Measurements from ENCODE around the gene HOTAIR. TPM values are rescaled to one million over a fixed set of nuclear protein-coding genes. Genes with fewer than 3 reads are reported as not detected.

The HOTAIR gene
- total RNA-seq, 1 experiment from 2014 or later: 3.5 TPM

DNA sequence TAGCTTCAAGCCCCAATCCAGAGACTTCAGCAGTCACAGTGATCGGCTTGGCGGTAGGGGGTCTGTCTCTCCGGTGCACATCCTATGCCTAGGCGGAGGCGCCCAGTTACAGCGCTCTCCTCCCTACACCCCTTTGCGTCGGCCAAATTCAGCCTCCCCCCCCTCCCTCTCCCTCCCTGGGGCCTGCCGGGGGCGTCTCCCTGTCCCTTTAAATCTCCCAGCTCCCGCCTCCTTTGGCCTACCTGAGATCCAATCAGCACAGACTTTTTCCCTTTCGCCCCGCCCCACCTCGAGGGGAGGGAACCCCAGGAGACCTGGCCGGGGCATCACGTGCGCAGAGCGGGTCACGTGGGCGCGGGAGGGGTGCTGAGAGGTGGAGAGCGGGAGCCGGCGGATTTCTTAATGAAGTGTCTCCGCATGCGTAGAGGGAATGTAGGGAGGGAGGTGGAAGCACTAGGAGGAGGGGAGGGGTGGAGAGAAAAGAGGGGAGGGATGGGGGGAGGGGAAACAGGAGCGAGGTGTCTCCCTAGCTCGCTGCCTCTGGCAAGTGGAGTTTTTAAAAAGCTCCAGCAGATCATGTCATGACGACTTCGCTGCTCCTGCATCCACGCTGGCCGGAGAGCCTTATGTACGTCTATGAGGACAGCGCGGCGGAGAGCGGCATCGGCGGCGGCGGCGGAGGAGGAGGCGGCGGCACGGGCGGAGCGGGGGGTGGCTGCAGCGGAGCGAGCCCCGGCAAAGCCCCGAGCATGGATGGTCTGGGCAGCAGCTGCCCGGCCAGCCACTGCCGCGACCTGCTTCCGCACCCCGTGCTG is 36.2 kb downstream of the HOTAIR start, which contains the start of gene HOXC13:
Gene HOXC13, plus strand, starts transcription at position 506 of the 815 bp plus-strand sequence. Its CDS starts 76 bp downstream, at position 582.
- Histone ChIP-seq H3K9ac (ENCODE audit: low read length) (peak within 1 kb of the TSS; percentile 66), H2AFZ (ENCODE audit: low read length) (peak within 1 kb of the TSS; percentile 84)
- BruUV-seq (replicated peaks): no TSS peak

DNA sequence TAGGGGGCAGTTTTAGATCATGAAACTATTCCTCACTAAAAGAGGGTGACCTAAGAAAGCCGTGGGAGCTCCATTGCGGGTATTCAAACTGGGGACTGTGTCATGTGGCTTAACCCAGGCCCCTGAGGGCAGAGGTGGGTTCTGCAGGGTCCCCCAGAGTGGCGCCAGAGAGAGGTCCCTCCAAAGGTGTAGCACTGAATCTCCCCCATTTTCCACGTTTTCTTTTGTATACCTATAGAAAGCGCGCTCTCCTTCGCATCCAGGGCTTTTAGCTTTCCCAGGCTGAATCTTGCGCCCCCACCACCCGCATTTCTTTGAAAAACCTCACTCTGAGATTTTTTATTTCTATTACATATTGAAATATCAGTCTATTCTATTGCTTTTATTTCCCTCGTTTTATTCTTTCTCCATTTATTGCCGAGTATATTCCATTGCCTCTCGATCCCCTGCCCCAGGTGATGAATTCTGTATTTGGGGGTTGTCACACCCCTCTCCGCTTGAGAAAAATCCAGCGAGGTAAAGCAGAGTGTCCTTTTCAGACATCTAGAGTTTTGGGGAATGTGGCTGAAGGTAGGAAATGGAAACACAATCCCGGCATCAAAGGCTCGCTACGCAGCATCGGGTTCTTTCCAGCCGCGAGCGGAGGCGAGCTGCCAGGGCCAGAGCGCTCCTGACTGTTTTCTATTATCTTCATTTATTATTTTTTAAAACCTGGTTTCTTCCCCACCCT is 37.0 kb downstream of the HOTAIR start:
- DNase-seq (no peak), ATAC-seq (no peak)
- H3K4me2 ChIP-seq (ENCODE audit: low read length): peak overlapping the region; percentile 36
- TF ChIP-seq EZH2phosphoT487 (IDR thresholded peaks at IDR 0.05; ENCODE audit: borderline replicate concordance, low read length) (no peak), EZH2 (IDR thresholded peaks at IDR 0.05; ENCODE audit: low read length, unreplicated experiment) (no peak)
- TF ChIP-seq, protein P1, sequence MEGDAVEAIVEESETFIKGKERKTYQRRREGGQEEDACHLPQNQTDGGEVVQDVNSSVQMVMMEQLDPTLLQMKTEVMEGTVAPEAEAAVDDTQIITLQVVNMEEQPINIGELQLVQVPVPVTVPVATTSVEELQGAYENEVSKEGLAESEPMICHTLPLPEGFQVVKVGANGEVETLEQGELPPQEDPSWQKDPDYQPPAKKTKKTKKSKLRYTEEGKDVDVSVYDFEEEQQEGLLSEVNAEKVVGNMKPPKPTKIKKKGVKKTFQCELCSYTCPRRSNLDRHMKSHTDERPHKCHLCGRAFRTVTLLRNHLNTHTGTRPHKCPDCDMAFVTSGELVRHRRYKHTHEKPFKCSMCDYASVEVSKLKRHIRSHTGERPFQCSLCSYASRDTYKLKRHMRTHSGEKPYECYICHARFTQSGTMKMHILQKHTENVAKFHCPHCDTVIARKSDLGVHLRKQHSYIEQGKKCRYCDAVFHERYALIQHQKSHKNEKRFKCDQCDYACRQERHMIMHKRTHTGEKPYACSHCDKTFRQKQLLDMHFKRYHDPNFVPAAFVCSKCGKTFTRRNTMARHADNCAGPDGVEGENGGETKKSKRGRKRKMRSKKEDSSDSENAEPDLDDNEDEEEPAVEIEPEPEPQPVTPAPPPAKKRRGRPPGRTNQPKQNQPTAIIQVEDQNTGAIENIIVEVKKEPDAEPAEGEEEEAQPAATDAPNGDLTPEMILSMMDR (conservative IDR thresholded peaks at IDR 0.05; ENCODE audit: low read depth, low read length): no peak
- H3K36me3 ChIP-seq (ENCODE audit: low read depth, low read length): no peaks in the 10 kb centered on the region
- H3F3A ChIP-seq (ENCODE audit: low read length, unreplicated experiment): no peaks in the 10 kb centered on the region
- no peaks in the 10 kb centered on the region for H4K20me1 ChIP-seq (ENCODE audit: low read length)
- no peaks in the 10 kb centered on the region for H3K9me3 ChIP-seq (ENCODE audit: low read length)
- peak overlapping the region; percentile 31 for H2AFZ ChIP-seq (ENCODE audit: low read length)
- H3K4me1 ChIP-seq (ENCODE audit: insufficient read depth, low read length): peaks cover 22% of the 10 kb centered on the region
- TSS peak; percentile 27 for BruUV-seq (replicated peaks)
- no peak overlapping the region for H3K27ac ChIP-seq (ENCODE audit: low read length)
- no peaks in the 10 kb centered on the region for H3K27me3 ChIP-seq (ENCODE audit: low read length)
- ChIA-PET CTCF (interaction anchor here (0.5 to 0.6 kb wide), 3 partner anchors 52 to 432 kb away, joined by 3 to 4 read pairs (median 3); no protein-coding TSS in a partner anchor), POLR2A (ENCODE audit: unreplicated experiment) (interaction anchor here (0.8 kb wide), 1 partner anchor 111 kb away, joined by 5 read pairs; no protein-coding TSS in a partner anchor)
- peaks cover 39% of the 10 kb centered on the region for H3K79me2 ChIP-seq (ENCODE audit: low read length)
- H3K4me3 ChIP-seq (ENCODE audit: low read length): peak overlapping the region; percentile 87; the same call in 1 of the 2 replicates
- H3K9me2 ChIP-seq (replicated peaks; ENCODE audit: low read length): no peaks in the 10 kb centered on the region
- intact Hi-C loops (cut with micrococcal nuclease): loop anchor here (1.0 kb wide), 2 partner anchors 167 to 210 kb away; partner anchors contain the start of gene CALCOCO1
- H3K9ac ChIP-seq (ENCODE audit: low read length): no peak overlapping the region

More for the DNA sequence above, 36.2 kb downstream of the HOTAIR start, which contains the start of gene HOXC13:
- Histone ChIP-seq H3K4me2 (ENCODE audit: low read length) (peak within 1 kb of the TSS; percentile 89), H3K79me2 (ENCODE audit: low read length) (peaks cover 47% of the 10 kb centered on the region), H3K27ac (ENCODE audit: low read length) (no peak within 1 kb of the TSS), H3K4me3 (ENCODE audit: low read length) (peak within 1 kb of the TSS; percentile 87), H3K4me1 (ENCODE audit: insufficient read depth, low read length) (peaks cover 25% of the 10 kb centered on the region), H3F3A (ENCODE audit: low read length, unreplicated experiment) (no peaks in the 10 kb centered on the region), H3K27me3 (ENCODE audit: low read length) (no peaks in the 10 kb centered on the region), H4K20me1 (ENCODE audit: low read length) (no peaks in the 10 kb centered on the region), H3K36me3 (ENCODE audit: low read depth, low read length) (no peaks in the 10 kb centered on the region), H3K9me3 (ENCODE audit: low read length) (no peaks in the 10 kb centered on the region), H3K9me2 (replicated peaks; ENCODE audit: low read length) (no peaks in the 10 kb centered on the region)
- intact Hi-C loops (cut with micrococcal nuclease): loop anchor here (1.0 kb wide), 3 partner anchors 168 to 211 kb away; partner anchors contain the start of gene CALCOCO1
- POLR2A ChIA-PET (ENCODE audit: unreplicated experiment): interaction anchor here (0.6 to 0.8 kb wide), 2 partner anchors 9 to 111 kb away, joined by 4 to 5 read pairs; no protein-coding TSS in a partner anchor
- CTCF ChIA-PET: interaction anchor here (0.5 to 0.6 kb wide), 4 partner anchors 51 to 432 kb away, joined by 3 to 5 read pairs (median 4); no protein-coding TSS in a partner anchor
- TF ChIP-seq, protein P1 (conservative IDR thresholded peaks at IDR 0.05; ENCODE audit: low read depth, low read length): no peak
- no peak for TF ChIP-seq EZH2 (IDR thresholded peaks at IDR 0.05; ENCODE audit: low read length, unreplicated experiment)
- TF ChIP-seq EZH2phosphoT487 (IDR thresholded peaks at IDR 0.05; ENCODE audit: borderline replicate concordance, low read length): no peak
- DNase-seq: peak; percentile 99
- ATAC-seq: peak; percentile 82

Measured in PC-3 (cell line).